CD4-positive, alpha-beta memory T cell (primary cell): ENCODE measurements around the gene PTRH1. TPM values are rescaled to one million over a fixed set of nuclear protein-coding genes. Genes with fewer than 3 reads are reported as not detected.

ENCODE experiments used
- CTCF ChIA-PET: fragments of 350-600 bp; sonication (Branson Sonifier 250); formaldehyde crosslinking; loops from one replicate; lab custom pipeline; 2021; ENCODE audit warnings: inconsistent platforms; ENCODE audit not compliant: partially characterized antibody; lab: Charles Lee
- POLR2A ChIA-PET: fragments of 350-600 bp; sonication (Branson Sonifier 250); formaldehyde crosslinking; loops from one replicate; lab custom pipeline; 2021; ENCODE audit not compliant: partially characterized antibody; lab: Charles Lee
- DNase-seq, 5 donors: peaks; one replicate each; pipeline versions ENCODE4 v3.0.0 to v3.0.0-alpha.2; 2020 to 2022; ENCODE audit warnings: mixed read lengths in 1 of 5
- H3K27ac ChIP-seq: one replicate; pipeline ENCODE4 v1.7.0; 2013; ENCODE audit warnings: low read depth, low read length
- H3K27me3 ChIP-seq: 2 replicates; pipeline ENCODE4 v1.7.0; 2013; ENCODE audit warnings: mild to moderate bottlenecking, low read length, moderate library complexity; ENCODE audit not compliant: insufficient read depth
- H3K36me3 ChIP-seq: 2 replicates; pipeline ENCODE4 v1.7.0; 2013; ENCODE audit warnings: mild to moderate bottlenecking, low read length, moderate library complexity; ENCODE audit not compliant: insufficient read depth
- H3K4me1 ChIP-seq: 2 replicates; pipeline ENCODE4 v1.7.0; 2013; ENCODE audit warnings: mild to moderate bottlenecking, low read length, moderate library complexity; ENCODE audit not compliant: insufficient read depth
- H3K4me3 ChIP-seq, 2 donors: one replicate each; pipeline ENCODE4 v1.7.0; 2013; ENCODE audit warnings: low read length in 2 of 2, mild to moderate bottlenecking in 1 of 2
- H3K9me3 ChIP-seq, 2 donors: one replicate each; pipeline ENCODE4 v1.7.0; 2013; ENCODE audit warnings: low read length in 2 of 2, control low read depth in 1 of 2; ENCODE audit not compliant: control insufficient read depth in 1 of 2
- H3K27ac Mint-ChIP-seq, 7 donors: one replicate each; pipeline ENCODE4 v1.8.0; 2020 to 2021; ENCODE audit warnings: mixed read lengths in 7 of 7, mild to moderate bottlenecking in 6 of 7, inconsistent platforms in 3 of 7, moderate library complexity in 3 of 7
- H3K27me3 Mint-ChIP-seq, 2 donors: one replicate each; pipeline ENCODE4 v1.8.0; 2020 to 2021; ENCODE audit warnings: mixed read lengths in 2 of 2
- H3K36me3 Mint-ChIP-seq, 2 donors: one replicate each; pipeline ENCODE4 v1.8.0; 2020 to 2021; ENCODE audit warnings: mixed read lengths in 2 of 2, inconsistent platforms in 1 of 2, mild to moderate bottlenecking in 1 of 2
- H3K4me1 Mint-ChIP-seq, 4 donors: one replicate each; pipeline ENCODE4 v1.8.0; 2020 to 2021; ENCODE audit warnings: mixed read lengths in 4 of 4, mild to moderate bottlenecking in 1 of 4
- H3K4me3 Mint-ChIP-seq, 8 donors: one replicate each; pipeline ENCODE4 v1.8.0; 2020 to 2021; ENCODE audit warnings: mixed read lengths in 8 of 8, mild to moderate bottlenecking in 7 of 8, moderate library complexity in 6 of 8, inconsistent platforms in 3 of 8
- H3K9me3 Mint-ChIP-seq, 8 donors: one replicate each; pipeline ENCODE4 v1.8.0; 2020 to 2021; ENCODE audit warnings: mixed read lengths in 8 of 8, mild to moderate bottlenecking in 5 of 8, inconsistent platforms in 3 of 8, moderate library complexity in 1 of 8
- intact Hi-C: fragments of 100-400 bp; cut with micrococcal nuclease; formaldehyde crosslinking; loops from one replicate; pipeline ENCODE4 v1.15.1; 2023
- polyA plus RNA-seq, 2 donors: library from polyadenylated mRNA; unstranded; fragments of 300-500 nt; fragmentation: Illumina TruSeq; gene quantifications; one replicate each; pipeline ENCODE4 v1.2.3, GENCODE V29; 2021
- total RNA-seq, 2 experiments: library from RNA; stranded (reverse); gene quantifications; one replicate each; pipeline ENCODE4 v1.2.3, GENCODE V29; 2021

Gene PTRH1
- total and polyA plus RNA-seq, 4 experiments from 2014 or later: 7.3 to 31.1 (median 17.0) TPM

DNA sequence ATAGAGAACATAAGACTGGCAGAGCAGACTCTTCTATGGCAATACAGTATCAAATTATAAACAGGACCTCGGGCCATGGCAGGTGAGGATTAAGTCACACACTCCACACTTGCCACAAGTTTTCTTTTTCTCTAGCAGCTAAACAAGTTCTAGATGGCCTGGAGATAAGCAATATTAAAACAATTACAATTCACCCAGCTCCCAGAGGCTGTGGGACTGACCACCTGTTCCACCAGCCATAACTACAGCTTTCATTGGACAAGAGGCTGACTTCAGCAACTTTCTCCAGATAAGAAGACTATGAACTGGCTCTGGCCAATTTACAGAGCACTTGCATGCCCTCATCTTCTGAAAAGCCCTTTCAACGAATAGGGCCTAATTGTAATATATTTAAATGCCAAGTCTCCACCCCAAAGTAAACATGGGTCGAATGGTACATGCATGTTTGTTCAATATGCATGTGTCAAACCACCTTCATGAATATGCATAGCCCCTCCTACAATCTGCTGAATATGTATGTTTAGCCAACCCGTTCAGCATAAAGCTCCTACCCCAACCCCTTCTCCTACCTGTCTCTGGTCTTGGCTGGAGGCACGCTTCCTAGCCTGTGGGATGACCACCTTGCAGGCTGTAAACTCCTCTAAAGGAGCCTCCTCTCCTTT lies 14.7 kb downstream of the PTRH1 start:
- DNase-seq: no peak
- Mint-ChIP-seq H3K36me3 (no peaks in the 10 kb centered on the region), H3K9me3 (no peaks in the 10 kb centered on the region), H3K4me3 (peak overlapping the region in 2 of 8 donors; percentile 36 to 38), H3K4me1 (peaks cover 5 to 18% (median 10%) of the 10 kb centered on the region in 4 donors), H3K27me3 (peaks cover 0 to 2% of the 10 kb centered on the region in 2 donors), H3K27ac (peak overlapping the region in 1 of 7 donors; percentile 37)
- Histone ChIP-seq H3K36me3 (no peaks in the 10 kb centered on the region), H3K9me3 (no peaks in the 10 kb centered on the region), H3K4me1 (peaks cover 7% of the 10 kb centered on the region), H3K4me3 (no peak overlapping the region), H3K27me3 (no peaks in the 10 kb centered on the region), H3K27ac (no peak overlapping the region)
- ChIA-PET CTCF (interaction anchor here (1.2 to 1.6 kb wide), 3 partner anchors 16 to 110 kb away, joined by 3 to 4 read pairs (median 3); partner anchors contain the start of gene TOR2A), POLR2A (no interaction called here)
- intact Hi-C loops: no loop called here

DNA sequence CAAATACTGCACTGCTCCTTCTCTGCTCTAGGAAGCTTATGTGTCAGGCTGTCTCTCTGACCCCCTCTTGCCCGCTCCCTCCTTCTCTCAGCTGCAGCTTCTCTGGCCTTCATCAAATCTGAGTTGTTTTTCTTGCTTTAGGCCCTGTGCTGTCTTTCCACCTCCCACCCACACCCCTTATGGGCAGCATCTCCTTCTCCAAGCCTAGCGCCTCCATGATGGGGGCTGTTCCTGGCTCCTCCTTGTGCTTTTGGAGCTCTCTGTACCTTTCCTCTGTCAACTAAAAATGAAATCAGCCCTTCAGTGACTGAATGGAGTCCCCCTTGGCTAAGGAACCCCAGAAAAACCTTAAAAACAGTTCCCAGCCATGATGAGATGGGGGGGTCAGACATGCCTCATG lies 15.3 kb downstream of the PTRH1 start:
- Histone ChIP-seq H3K27ac (no peak overlapping the region), H3K4me3 (no peak overlapping the region), H3K27me3 (no peaks in the 10 kb centered on the region), H3K4me1 (peaks cover 7% of the 10 kb centered on the region), H3K36me3 (no peaks in the 10 kb centered on the region), H3K9me3 (no peaks in the 10 kb centered on the region)
- H3K27ac Mint-ChIP-seq: peak overlapping the region in 2 of 7 donors; percentile 37 to 87
- intact Hi-C loops: no loop called here
- peaks cover 5 to 18% (median 10%) of the 10 kb centered on the region in 4 donors for H3K4me1 Mint-ChIP-seq
- ChIA-PET POLR2A (no interaction called here), CTCF (interaction anchor here (1.2 to 1.6 kb wide), 3 partner anchors 16 to 110 kb away, joined by 3 to 4 read pairs (median 3); partner anchors contain the start of gene TOR2A)
- peak overlapping the region in 7 of 8 donors; percentile 5 to 88 (median 71) for H3K4me3 Mint-ChIP-seq
- peaks cover 0 to 2% of the 10 kb centered on the region in 2 donors for H3K27me3 Mint-ChIP-seq
- no peaks in the 10 kb centered on the region for H3K36me3 Mint-ChIP-seq
- DNase-seq: no peak
- no peaks in the 10 kb centered on the region for H3K9me3 Mint-ChIP-seq

DNA sequence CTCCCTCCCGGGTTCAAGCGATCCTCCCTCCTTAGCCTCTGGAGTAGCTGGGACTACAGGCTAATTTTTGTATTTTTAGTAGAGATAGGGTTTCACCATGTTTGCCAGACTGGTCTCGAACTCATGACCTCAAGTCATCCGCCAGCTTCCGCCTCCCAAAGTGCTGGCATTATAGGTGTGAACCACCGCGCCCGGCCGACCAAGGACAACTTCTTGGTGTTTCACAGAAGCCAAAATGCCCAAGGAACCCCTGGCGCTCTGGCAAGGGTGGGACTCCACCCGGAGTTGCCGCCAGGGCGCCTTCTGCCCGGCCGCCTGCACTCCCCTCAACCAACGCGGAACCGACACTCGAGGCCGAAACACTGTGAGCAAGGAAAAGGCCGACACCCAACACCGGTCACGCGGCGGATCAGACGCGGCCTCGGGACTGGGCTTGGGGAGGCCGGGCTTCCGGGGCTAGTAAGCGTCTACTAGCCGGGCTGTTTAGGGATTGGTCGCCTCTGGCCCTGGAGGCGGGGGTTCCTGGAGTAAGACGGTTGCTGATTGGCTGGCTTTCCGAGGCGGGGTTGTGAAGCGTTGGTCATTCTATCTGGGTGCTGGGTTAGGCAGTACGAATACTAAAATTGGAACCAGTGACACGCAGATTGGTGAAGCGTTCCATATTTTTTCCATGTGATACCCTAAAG lies 16.3 kb downstream of the PTRH1 start:
- Mint-ChIP-seq H3K36me3 (peaks cover 0 to 3% of the 10 kb centered on the region in 2 donors), H3K9me3 (no peaks in the 10 kb centered on the region), H3K27ac (peak overlapping the region; percentile 39 to 91 (median 82)), H3K4me3 (peak overlapping the region; percentile 71 to 88 (median 81)), H3K27me3 (peaks cover 0 to 2% of the 10 kb centered on the region in 2 donors), H3K4me1 (peaks cover 5 to 18% (median 10%) of the 10 kb centered on the region in 4 donors)
- Histone ChIP-seq H3K27ac (peak overlapping the region; percentile 10), H3K36me3 (no peaks in the 10 kb centered on the region), H3K4me1 (peaks cover 7% of the 10 kb centered on the region), H3K4me3 (peak overlapping the region; percentile 20 to 52), H3K27me3 (no peaks in the 10 kb centered on the region), H3K9me3 (no peaks in the 10 kb centered on the region)
- ChIA-PET CTCF (interaction anchor here (0.6 kb wide), 1 partner anchor 20 kb away, joined by 3 read pairs; no protein-coding TSS in a partner anchor), POLR2A (interaction anchor here (1.2 kb wide), 1 partner anchor 13 kb away, joined by 3 read pairs; no protein-coding TSS in a partner anchor)
- intact Hi-C loops: loop anchor here (1.0 kb wide), 1 partner anchor 16 kb away; the partner anchor contains the start of gene PTRH1
- DNase-seq: peak; percentile 79 to 87 (median 81)

DNA sequence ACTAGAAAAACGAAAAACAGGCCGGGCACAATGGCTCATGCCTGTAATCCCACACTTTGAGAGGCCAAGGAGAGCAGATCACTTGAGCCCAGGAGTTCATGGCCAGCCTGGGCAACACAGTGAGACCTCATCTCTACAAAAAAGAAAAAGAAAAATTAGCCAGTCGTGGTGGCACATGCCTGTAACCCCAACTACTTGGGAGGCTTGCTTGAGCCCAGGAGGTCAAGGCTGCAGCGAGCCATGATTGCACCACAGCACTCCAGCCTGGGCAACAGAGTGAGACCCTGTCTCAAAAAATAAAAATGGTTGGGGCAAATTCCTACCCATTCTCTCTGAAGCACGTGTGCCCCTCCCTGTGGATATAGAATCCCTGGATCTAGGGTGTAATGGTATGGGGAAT lies 17.1 kb downstream of the PTRH1 start:
- Histone ChIP-seq H3K27me3 (no peaks in the 10 kb centered on the region), H3K36me3 (no peaks in the 10 kb centered on the region), H3K9me3 (no peaks in the 10 kb centered on the region), H3K4me1 (peaks cover 7% of the 10 kb centered on the region), H3K27ac (no peak overlapping the region), H3K4me3 (no peak overlapping the region)
- Mint-ChIP-seq H3K4me1 (peaks cover 5 to 18% (median 10%) of the 10 kb centered on the region in 4 donors), H3K27ac (peak overlapping the region in 2 of 7 donors; percentile 10 to 19), H3K36me3 (peaks cover 0 to 8% of the 10 kb centered on the region in 2 donors), H3K9me3 (no peaks in the 10 kb centered on the region), H3K4me3 (peak overlapping the region in 5 of 8 donors; percentile 17 to 52 (median 43)), H3K27me3 (peaks cover 0 to 2% of the 10 kb centered on the region in 2 donors)
- POLR2A ChIA-PET: interaction anchor here (1.2 kb wide), 1 partner anchor 14 kb away, joined by 3 read pairs; no protein-coding TSS in a partner anchor
- intact Hi-C loops: no loop called here
- no peak for DNase-seq
- CTCF ChIA-PET: interaction anchor here (0.6 kb wide), 1 partner anchor 21 kb away, joined by 3 read pairs; no protein-coding TSS in a partner anchor

DNA sequence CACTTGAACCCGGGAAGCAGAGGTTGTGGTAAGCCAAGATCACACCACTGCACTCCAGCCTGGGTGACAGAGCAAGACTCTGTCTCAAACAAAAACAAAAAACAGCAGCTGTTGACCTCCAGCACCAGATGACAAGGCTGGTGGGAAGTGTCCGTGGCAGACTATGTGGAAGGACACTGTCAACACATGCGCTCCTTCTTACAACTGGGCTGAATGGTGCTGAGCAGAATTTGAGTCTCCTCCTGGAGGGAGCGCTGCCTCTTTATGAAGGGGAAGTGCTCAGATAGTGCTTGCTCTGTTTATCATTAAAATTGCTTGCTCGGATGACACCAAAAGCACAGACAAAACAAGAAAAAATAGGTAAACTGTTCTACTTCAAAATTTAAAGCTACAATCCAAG lies 17.9 kb downstream of the PTRH1 start:
- Mint-ChIP-seq H3K27me3 (peaks cover 0 to 2% of the 10 kb centered on the region in 2 donors), H3K4me3 (peak overlapping the region in 2 of 8 donors; percentile 29 to 46), H3K4me1 (peaks cover 5 to 18% (median 10%) of the 10 kb centered on the region in 4 donors), H3K27ac (peak overlapping the region in 3 of 7 donors; percentile 7 to 19 (median 14)), H3K36me3 (peaks cover 0 to 8% of the 10 kb centered on the region in 2 donors), H3K9me3 (no peaks in the 10 kb centered on the region)
- CTCF ChIA-PET: no interaction called here
- H3K9me3 ChIP-seq: no peaks in the 10 kb centered on the region
- H3K36me3 ChIP-seq: no peaks in the 10 kb centered on the region
- DNase-seq: no peak
- no peak overlapping the region for H3K4me3 ChIP-seq
- no peaks in the 10 kb centered on the region for H3K27me3 ChIP-seq
- intact Hi-C loops: no loop called here
- POLR2A ChIA-PET: no interaction called here
- H3K4me1 ChIP-seq: peaks cover 7% of the 10 kb centered on the region
- H3K27ac ChIP-seq: no peak overlapping the region

DNA sequence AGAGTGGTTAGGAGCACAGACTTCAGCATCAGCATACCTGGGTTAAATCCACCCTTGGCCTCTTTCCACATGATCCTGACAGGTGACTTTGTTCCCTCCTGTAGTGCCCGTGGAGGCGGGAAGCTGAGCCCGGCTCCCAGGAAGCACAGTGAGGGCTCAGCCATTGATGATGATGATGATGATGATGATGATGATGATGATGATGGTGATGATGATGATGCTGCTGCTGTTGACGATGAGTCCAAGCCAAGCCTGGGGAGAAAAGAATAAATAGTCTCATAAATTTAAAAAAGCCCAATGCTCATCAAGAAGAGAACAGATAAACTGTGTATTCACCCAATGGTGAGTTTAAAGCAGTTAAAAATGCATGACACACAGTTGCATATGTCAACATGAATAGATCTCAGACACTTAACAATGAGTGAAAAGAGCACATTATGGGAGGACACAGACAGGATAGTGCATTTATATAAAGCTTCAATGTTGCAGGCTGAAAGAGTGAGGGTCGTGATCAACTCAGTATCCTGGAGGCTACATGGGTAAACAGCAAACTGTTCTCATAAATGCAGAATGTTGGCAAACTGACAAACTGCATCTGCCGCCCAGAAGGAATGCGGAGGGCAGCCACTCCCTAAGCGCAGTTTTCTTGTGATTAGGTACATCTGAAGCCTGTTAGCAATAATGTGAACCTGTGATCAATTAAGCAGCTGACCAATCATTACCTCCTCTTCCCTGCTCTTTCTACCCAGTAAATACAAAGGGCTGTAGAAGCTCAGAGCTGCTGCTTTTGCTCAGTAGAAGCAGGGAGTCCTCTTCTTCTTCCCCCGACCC lies 20.4 kb downstream of the PTRH1 start:
- no peak overlapping the region for H3K27ac Mint-ChIP-seq
- intact Hi-C loops: no loop called here
- no peaks in the 10 kb centered on the region for H3K9me3 Mint-ChIP-seq
- POLR2A ChIA-PET: no interaction called here
- no peaks in the 10 kb centered on the region for H3K27me3 ChIP-seq
- peaks cover 4 to 13% (median 8%) of the 10 kb centered on the region in 4 donors for H3K4me1 Mint-ChIP-seq
- H3K4me1 ChIP-seq: peaks cover 7% of the 10 kb centered on the region
- no peak overlapping the region for H3K4me3 ChIP-seq
- peaks cover 0 to 2% of the 10 kb centered on the region in 2 donors for H3K27me3 Mint-ChIP-seq
- H3K4me3 Mint-ChIP-seq: no peak overlapping the region
- peaks cover 5 to 14% of the 10 kb centered on the region in 2 donors for H3K36me3 Mint-ChIP-seq
- CTCF ChIA-PET: no interaction called here
- H3K36me3 ChIP-seq: no peaks in the 10 kb centered on the region
- H3K27ac ChIP-seq: no peak overlapping the region
- H3K9me3 ChIP-seq: no peaks in the 10 kb centered on the region
- DNase-seq: no peak
